ENCODE results near the gene FAM72D. TPM values are rescaled to one million over a fixed set of nuclear protein-coding genes. Genes with fewer than 3 reads are reported as not detected.
"Not testable (repeated sequence)": the region's sequence is repeated elsewhere in the genome, so short reads cannot be mapped to it uniquely, and the experiment has no call there.

Gene FAM72D
- total RNA-seq, result not detected
- under 1 TPM in 2 of 4 donors, not detected in 2; 0.38 to 0.47 TPM for polyA plus RNA-seq

DNA sequence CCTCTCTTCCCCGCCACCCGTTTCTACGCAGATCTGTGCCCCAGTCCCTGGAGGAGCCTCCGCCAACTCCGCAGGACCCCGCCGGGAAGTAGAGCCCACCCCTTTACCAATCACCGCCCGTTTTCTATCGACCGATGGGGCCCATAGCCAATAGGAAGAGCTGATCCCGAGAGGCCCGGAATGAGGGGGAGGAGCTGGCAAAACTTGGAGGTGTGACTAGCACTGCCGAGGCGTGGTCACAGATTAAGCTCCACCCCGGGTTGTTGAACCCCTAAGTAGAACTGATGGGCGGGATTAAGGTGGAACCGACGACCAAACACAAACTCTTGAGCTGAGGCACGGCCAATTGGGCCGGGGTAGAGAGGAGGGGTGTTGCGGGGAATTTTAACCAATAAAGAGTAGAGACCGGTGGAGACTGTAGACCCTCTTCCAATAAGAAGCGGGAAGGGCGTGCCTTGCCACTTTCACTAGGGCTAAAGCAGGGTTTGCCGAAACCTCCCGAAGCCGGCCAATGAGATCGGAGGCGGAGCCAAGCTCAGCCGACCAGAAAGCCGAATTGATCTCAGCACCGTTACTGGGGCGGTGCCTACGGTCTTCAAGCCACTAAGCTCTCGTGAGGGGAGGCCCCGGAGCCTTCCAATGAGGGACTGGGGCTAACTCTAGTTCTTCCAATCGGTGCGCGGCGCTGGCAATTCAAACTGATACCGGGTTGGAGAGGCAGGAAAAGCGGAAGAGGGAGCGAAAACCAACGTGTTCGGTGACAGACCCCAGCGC, at the start of gene FAM72D, which contains the start of gene SRGAP2B:
FAM72D (plus strand) TSS at position 691 of the 774 bp plus-strand sequence. CDS start 874 bp downstream, outside the sequence.
SRGAP2B (minus strand) TSS at position 45 of the 774 bp plus-strand sequence. CDS start 2,427 bp downstream, outside the sequence.
- not testable (repeated sequence) for H3K36me3 Mint-ChIP-seq; DNase-seq; H3K4me3 ChIP-seq (ENCODE audit: low read depth, low read length); H3K9me3 ChIP-seq (ENCODE audit: control insufficient read depth in 2 of 2, low read length in 2 of 2); H3K27ac Mint-ChIP-seq; H3K9me3 Mint-ChIP-seq; H3K4me1 Mint-ChIP-seq; H3K36me3 ChIP-seq (ENCODE audit: control insufficient read depth, insufficient read depth, low read length); H3K4me1 ChIP-seq (ENCODE audit: control insufficient read depth, insufficient read depth, low read length, poor library complexity, severe bottlenecking); H3K27me3 ChIP-seq (ENCODE audit: control insufficient read depth, insufficient read depth, low read length); H3K27me3 Mint-ChIP-seq; H3K27ac ChIP-seq (ENCODE audit: insufficient read depth, low read length, poor library complexity, severe bottlenecking)
- ATAC-seq (ENCODE audit: low read depth in 2 of 2), result peak; percentile 86 to 88
- H3K4me3 Mint-ChIP-seq, result peak within 1 kb of the TSS in 3 of 4 donors; percentile 44 to 97 (median 70)

DNA sequence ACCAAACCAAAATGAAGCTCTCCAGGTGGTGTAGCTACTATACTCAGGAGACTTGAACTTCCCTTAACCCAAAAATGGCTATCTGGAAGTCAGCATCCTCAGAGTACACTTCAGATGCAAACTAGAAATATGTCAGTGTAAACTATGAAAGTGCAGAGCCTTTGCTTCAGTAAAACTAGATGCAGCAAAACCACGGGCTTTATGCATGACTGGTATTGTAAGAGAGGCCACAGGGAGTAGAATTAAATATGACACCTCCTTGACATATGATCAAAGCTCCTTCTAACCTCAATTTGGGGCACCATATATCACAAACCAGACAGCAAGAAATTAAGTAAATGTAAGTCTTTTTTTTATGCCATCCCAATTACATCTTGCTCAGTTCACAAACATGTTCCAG, 48.2 kb upstream of the FAM72D start:
- not testable (repeated sequence) for H3K27me3 ChIP-seq (ENCODE audit: control insufficient read depth, insufficient read depth, low read length); ATAC-seq (ENCODE audit: low read depth in 2 of 2); H3K9me3 Mint-ChIP-seq; H3K36me3 Mint-ChIP-seq; H3K36me3 ChIP-seq (ENCODE audit: control insufficient read depth, insufficient read depth, low read length); H3K4me1 ChIP-seq (ENCODE audit: control insufficient read depth, insufficient read depth, low read length, poor library complexity, severe bottlenecking); H3K4me3 ChIP-seq (ENCODE audit: low read depth, low read length); DNase-seq; H3K27me3 Mint-ChIP-seq; H3K27ac ChIP-seq (ENCODE audit: insufficient read depth, low read length, poor library complexity, severe bottlenecking); H3K4me3 Mint-ChIP-seq; H3K9me3 ChIP-seq (ENCODE audit: control insufficient read depth in 2 of 2, low read length in 2 of 2); H3K27ac Mint-ChIP-seq; H3K4me1 Mint-ChIP-seq

- not testable (repeated sequence) for DNase-seq; H3K27ac ChIP-seq (ENCODE audit: insufficient read depth, low read length, poor library complexity, severe bottlenecking); H3K27me3 Mint-ChIP-seq; ATAC-seq (ENCODE audit: low read depth in 2 of 2); H3K4me3 ChIP-seq (ENCODE audit: low read depth, low read length); H3K4me1 ChIP-seq (ENCODE audit: control insufficient read depth, insufficient read depth, low read length, poor library complexity, severe bottlenecking); H3K9me3 ChIP-seq (ENCODE audit: control insufficient read depth in 2 of 2, low read length in 2 of 2); H3K36me3 Mint-ChIP-seq; H3K36me3 ChIP-seq (ENCODE audit: control insufficient read depth, insufficient read depth, low read length); H3K9me3 Mint-ChIP-seq; H3K27me3 ChIP-seq (ENCODE audit: control insufficient read depth, insufficient read depth, low read length); H3K27ac Mint-ChIP-seq; H3K4me3 Mint-ChIP-seq; H3K4me1 Mint-ChIP-seq
Observed at GRCh38 chr1:145048181-145048856, 47.5 kb upstream of the FAM72D start.

GRCh38 chr1:145052019-145052776, 43.6 kb upstream of the FAM72D start:
- H3K4me1 Mint-ChIP-seq; ATAC-seq (ENCODE audit: low read depth in 2 of 2); H3K4me1 ChIP-seq (ENCODE audit: control insufficient read depth, insufficient read depth, low read length, poor library complexity, severe bottlenecking); H3K36me3 Mint-ChIP-seq; H3K9me3 ChIP-seq (ENCODE audit: control insufficient read depth in 2 of 2, low read length in 2 of 2); H3K4me3 ChIP-seq (ENCODE audit: low read depth, low read length); H3K27ac ChIP-seq (ENCODE audit: insufficient read depth, low read length, poor library complexity, severe bottlenecking); H3K27ac Mint-ChIP-seq; H3K27me3 ChIP-seq (ENCODE audit: control insufficient read depth, insufficient read depth, low read length); DNase-seq; H3K4me3 Mint-ChIP-seq; H3K36me3 ChIP-seq (ENCODE audit: control insufficient read depth, insufficient read depth, low read length); H3K27me3 Mint-ChIP-seq; H3K9me3 Mint-ChIP-seq: not testable (repeated sequence)

GRCh38 chr1:145053428-145053827, 42.3 kb upstream of the FAM72D start:
- not testable (repeated sequence) for ATAC-seq (ENCODE audit: low read depth in 2 of 2); H3K27ac ChIP-seq (ENCODE audit: insufficient read depth, low read length, poor library complexity, severe bottlenecking); H3K4me1 Mint-ChIP-seq

GRCh38 chr1:145055217-145055760, 40.5 kb upstream of the FAM72D start:
- not testable (repeated sequence) for H3K9me3 Mint-ChIP-seq; H3K4me3 ChIP-seq (ENCODE audit: low read depth, low read length); H3K27me3 Mint-ChIP-seq; H3K36me3 Mint-ChIP-seq; H3K9me3 ChIP-seq (ENCODE audit: control insufficient read depth in 2 of 2, low read length in 2 of 2); DNase-seq; H3K4me1 ChIP-seq (ENCODE audit: control insufficient read depth, insufficient read depth, low read length, poor library complexity, severe bottlenecking); H3K4me1 Mint-ChIP-seq; H3K4me3 Mint-ChIP-seq; H3K27ac Mint-ChIP-seq; H3K27ac ChIP-seq (ENCODE audit: insufficient read depth, low read length, poor library complexity, severe bottlenecking); H3K27me3 ChIP-seq (ENCODE audit: control insufficient read depth, insufficient read depth, low read length); H3K36me3 ChIP-seq (ENCODE audit: control insufficient read depth, insufficient read depth, low read length)
- peak; percentile 75 to 76 for ATAC-seq (ENCODE audit: low read depth in 2 of 2)

More at GRCh38 chr1:145053428-145053827, 42.3 kb upstream of the FAM72D start:
- H3K4me3 ChIP-seq (ENCODE audit: low read depth, low read length); H3K4me1 ChIP-seq (ENCODE audit: control insufficient read depth, insufficient read depth, low read length, poor library complexity, severe bottlenecking); H3K9me3 ChIP-seq (ENCODE audit: control insufficient read depth in 2 of 2, low read length in 2 of 2); H3K4me3 Mint-ChIP-seq; DNase-seq; H3K27me3 ChIP-seq (ENCODE audit: control insufficient read depth, insufficient read depth, low read length); H3K36me3 Mint-ChIP-seq; H3K9me3 Mint-ChIP-seq; H3K36me3 ChIP-seq (ENCODE audit: control insufficient read depth, insufficient read depth, low read length); H3K27me3 Mint-ChIP-seq; H3K27ac Mint-ChIP-seq: not testable (repeated sequence)

DNA sequence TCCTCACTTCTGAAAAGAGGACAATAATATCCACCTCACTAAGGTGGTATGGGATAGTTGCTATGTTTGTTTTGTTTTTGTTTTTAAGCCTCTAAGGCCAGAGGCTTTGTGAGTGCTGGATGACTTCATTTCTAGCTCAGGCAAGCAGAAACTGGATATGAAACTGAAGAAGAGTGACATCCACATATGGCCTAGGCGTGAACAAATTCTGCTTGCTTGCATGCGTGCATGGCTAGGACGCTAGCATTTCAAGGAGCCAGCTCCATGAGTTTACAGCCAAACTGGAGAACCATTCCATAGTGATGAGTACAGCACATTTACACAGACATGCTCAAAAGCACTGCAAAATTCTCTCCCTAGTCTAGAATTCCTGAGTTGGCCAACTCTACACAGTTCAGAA, 37.6 kb upstream of the FAM72D start:
- H3K9me3 Mint-ChIP-seq; H3K4me1 ChIP-seq (ENCODE audit: control insufficient read depth, insufficient read depth, low read length, poor library complexity, severe bottlenecking); H3K36me3 Mint-ChIP-seq; H3K4me1 Mint-ChIP-seq; ATAC-seq (ENCODE audit: low read depth in 2 of 2); DNase-seq; H3K27ac Mint-ChIP-seq; H3K36me3 ChIP-seq (ENCODE audit: control insufficient read depth, insufficient read depth, low read length); H3K27me3 Mint-ChIP-seq; H3K27me3 ChIP-seq (ENCODE audit: control insufficient read depth, insufficient read depth, low read length); H3K27ac ChIP-seq (ENCODE audit: insufficient read depth, low read length, poor library complexity, severe bottlenecking); H3K4me3 Mint-ChIP-seq; H3K9me3 ChIP-seq (ENCODE audit: control insufficient read depth in 2 of 2, low read length in 2 of 2); H3K4me3 ChIP-seq (ENCODE audit: low read depth, low read length): not testable (repeated sequence)

All from CD4-positive, CD25-positive, alpha-beta regulatory T cell (primary cell).